ENCODE results near the gene PLPP3.

The PLPP3 gene

DNA sequence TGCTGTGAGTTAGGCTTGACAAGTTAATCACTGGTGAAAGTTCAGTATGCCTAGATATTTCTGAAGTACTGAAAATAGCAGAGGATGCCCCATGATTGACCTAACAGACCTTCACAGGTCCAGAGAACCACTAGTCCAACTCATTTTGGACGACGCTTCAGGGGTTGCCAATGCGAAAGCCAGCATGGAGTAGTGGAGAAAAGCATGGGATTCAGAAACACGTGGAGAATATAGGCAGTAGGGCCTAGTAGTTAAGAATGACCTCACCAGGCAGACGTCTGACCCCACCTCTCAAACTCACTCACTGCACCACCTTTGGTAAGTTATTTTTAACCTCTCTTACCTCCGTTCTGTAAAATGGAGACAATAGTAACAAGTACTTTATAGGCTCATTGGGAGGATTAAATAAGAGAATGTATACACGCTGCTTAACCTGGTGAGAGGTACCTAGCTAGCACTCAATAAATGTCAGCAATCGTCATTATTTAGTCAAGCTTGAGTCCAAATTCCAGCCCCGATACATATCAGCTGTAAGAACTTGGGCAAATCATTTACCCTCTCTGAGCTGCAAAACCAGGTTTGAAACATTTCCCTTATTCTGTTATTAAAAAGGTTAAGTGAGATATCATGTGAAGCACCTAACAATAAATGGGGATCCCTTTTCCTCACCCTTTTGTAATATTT lies 13.2 kb downstream of the PLPP3 start:
- H3K4me2 ChIP-seq (ENCODE audit: low read length) = no peak overlapping the region
- no peak overlapping the region for H3K4me3 ChIP-seq (ENCODE audit: low read depth, low read length)
- peaks cover 18% of the 10 kb centered on the region for H3K4me1 ChIP-seq
- no peaks in the 10 kb centered on the region for H3K9me3 ChIP-seq (ENCODE audit: control insufficient read depth, low read length)
- no peak overlapping the region for H2AFZ ChIP-seq
- H3K36me3 ChIP-seq (ENCODE audit: control insufficient read depth, insufficient read depth, low read length) = no peaks in the 10 kb centered on the region
- no peak for TF ChIP-seq CTCF (IDR thresholded peaks at IDR 0.05)
- no peaks in the 10 kb centered on the region for H3K27me3 ChIP-seq (ENCODE audit: control insufficient read depth, insufficient read depth, low read length)
- H3K9ac ChIP-seq = no peak overlapping the region
- peaks cover 32% of the 10 kb centered on the region for H3K79me2 ChIP-seq
- no peak overlapping the region for H3K27ac ChIP-seq

GRCh38 chr1:56564615-56565014 lies 14.7 kb downstream of the PLPP3 start:
- Histone ChIP-seq H2AFZ (no peak overlapping the region), H3K4me1 (peaks cover 9% of the 10 kb centered on the region), H3K4me3 (ENCODE audit: low read depth, low read length) (no peak overlapping the region), H3K27ac (peak overlapping the region; percentile 7), H3K9me3 (ENCODE audit: control insufficient read depth, low read length) (no peaks in the 10 kb centered on the region), H3K9ac (no peak overlapping the region), H3K36me3 (ENCODE audit: control insufficient read depth, insufficient read depth, low read length) (no peaks in the 10 kb centered on the region), H3K79me2 (peaks cover 34% of the 10 kb centered on the region), H3K27me3 (ENCODE audit: control insufficient read depth, insufficient read depth, low read length) (no peaks in the 10 kb centered on the region), H3K4me2 (ENCODE audit: low read length) (no peak overlapping the region)
- TF ChIP-seq CTCF (IDR thresholded peaks at IDR 0.05) = no peak

- no peak for TF ChIP-seq CTCF (IDR thresholded peaks at IDR 0.05)
- H3K4me2 ChIP-seq (ENCODE audit: low read length) = no peak overlapping the region
- H3K36me3 ChIP-seq (ENCODE audit: control insufficient read depth, insufficient read depth, low read length) = no peaks in the 10 kb centered on the region
- H3K4me1 ChIP-seq = peaks cover 8% of the 10 kb centered on the region
- H2AFZ ChIP-seq = no peak overlapping the region
- H3K27me3 ChIP-seq (ENCODE audit: control insufficient read depth, insufficient read depth, low read length) = no peaks in the 10 kb centered on the region
- peaks cover 31% of the 10 kb centered on the region for H3K79me2 ChIP-seq
- no peak overlapping the region for H3K9ac ChIP-seq
- no peak overlapping the region for H3K4me3 ChIP-seq (ENCODE audit: low read depth, low read length)
- H3K27ac ChIP-seq = no peak overlapping the region
- H3K9me3 ChIP-seq (ENCODE audit: control insufficient read depth, low read length) = no peaks in the 10 kb centered on the region
These were observed 15.8 kb downstream of the PLPP3 start for GRCh38 chr1:56563568-56563967.

GRCh38 chr1:56562891-56563452 lies 16.4 kb downstream of the PLPP3 start:
- Histone ChIP-seq H3K36me3 (ENCODE audit: control insufficient read depth, insufficient read depth, low read length) (no peaks in the 10 kb centered on the region), H3K4me2 (ENCODE audit: low read length) (no peak overlapping the region), H3K4me1 (peaks cover 9% of the 10 kb centered on the region), H3K27me3 (ENCODE audit: control insufficient read depth, insufficient read depth, low read length) (no peaks in the 10 kb centered on the region), H3K27ac (no peak overlapping the region), H3K9me3 (ENCODE audit: control insufficient read depth, low read length) (no peaks in the 10 kb centered on the region), H3K9ac (no peak overlapping the region), H3K79me2 (peaks cover 32% of the 10 kb centered on the region), H2AFZ (no peak overlapping the region), H3K4me3 (ENCODE audit: low read depth, low read length) (no peak overlapping the region)
- TF ChIP-seq CTCF (IDR thresholded peaks at IDR 0.05) = no peak
